NCI-H345 treated with DMSO at 0.1 percent for 48 hours (cell line): ENCODE results near the gene MARVELD1.

Experiments used
- DNase-seq: peaks from one replicate; lab custom pipeline; 2025; ENCODE audit not compliant: unreplicated experiment; lab: John Stamatoyannopoulos, UW

MARVELD1 gene

GRCh38 chr10:97752956-97753355 lies 39.4 kb downstream of the MARVELD1 start:
- no peak for DNase-seq

DNA sequence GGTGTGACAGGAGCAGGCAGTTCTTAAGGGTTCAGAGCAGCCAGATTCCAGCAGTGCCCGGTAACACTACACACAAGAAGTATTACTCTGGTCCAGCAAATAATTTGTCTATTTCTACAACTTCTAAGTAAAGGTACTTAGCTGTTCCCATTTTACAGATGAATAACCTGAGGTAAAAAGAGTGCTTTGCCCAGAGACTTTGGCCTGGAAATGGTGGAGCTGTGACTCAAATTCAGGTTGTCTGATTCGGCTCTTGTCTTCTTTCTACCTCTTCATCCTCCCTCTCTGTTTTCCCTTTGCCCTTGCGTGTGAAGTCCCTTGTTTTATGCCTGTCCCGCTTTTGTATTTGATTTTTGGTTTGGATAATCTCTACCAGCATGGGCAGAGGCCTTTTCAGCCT lies 41.2 kb downstream of the MARVELD1 start:
- DNase-seq, result no peak

DNA sequence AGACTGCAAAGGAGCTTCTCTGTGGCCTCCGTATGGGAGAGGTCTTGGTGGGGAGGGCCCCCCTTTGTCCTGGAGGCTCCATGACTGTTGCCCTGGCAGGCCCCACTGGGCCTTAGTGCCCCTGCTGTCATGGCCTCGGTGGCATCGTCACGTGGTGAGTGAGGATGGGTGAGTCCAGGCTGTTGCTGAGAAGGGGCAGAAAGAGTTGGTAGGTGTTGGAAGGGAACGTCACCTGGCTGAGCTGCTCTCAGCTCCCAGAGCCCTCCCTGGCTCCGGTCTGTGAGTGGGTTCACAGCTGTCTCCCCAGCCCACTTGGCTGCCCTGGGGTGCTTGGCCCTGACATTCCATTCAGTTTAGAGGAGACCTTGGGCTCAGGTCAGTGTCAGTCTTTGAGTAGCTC lies 42.2 kb downstream of the MARVELD1 start:
- no peak for DNase-seq

DNA sequence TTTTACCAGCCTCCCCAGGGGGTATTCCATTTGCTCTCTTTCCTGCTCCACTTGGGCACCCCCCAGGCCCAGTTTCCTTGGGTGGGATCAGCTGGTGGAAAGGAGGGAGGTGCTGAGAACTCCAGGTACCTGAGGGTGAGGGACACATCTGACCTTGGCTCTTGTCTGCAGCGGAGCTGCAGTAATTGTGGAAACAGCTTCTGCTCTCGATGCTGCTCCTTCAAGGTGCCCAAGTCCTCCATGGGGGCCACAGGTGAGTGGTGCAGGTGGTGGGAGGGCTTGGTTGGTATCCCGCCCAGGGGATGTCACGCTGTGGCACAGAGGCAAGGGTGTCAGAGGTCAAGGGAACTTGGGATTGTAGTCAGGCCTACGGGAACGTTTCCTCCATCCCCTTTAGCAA lies 43.9 kb downstream of the MARVELD1 start:
- DNase-seq, result no peak

DNA sequence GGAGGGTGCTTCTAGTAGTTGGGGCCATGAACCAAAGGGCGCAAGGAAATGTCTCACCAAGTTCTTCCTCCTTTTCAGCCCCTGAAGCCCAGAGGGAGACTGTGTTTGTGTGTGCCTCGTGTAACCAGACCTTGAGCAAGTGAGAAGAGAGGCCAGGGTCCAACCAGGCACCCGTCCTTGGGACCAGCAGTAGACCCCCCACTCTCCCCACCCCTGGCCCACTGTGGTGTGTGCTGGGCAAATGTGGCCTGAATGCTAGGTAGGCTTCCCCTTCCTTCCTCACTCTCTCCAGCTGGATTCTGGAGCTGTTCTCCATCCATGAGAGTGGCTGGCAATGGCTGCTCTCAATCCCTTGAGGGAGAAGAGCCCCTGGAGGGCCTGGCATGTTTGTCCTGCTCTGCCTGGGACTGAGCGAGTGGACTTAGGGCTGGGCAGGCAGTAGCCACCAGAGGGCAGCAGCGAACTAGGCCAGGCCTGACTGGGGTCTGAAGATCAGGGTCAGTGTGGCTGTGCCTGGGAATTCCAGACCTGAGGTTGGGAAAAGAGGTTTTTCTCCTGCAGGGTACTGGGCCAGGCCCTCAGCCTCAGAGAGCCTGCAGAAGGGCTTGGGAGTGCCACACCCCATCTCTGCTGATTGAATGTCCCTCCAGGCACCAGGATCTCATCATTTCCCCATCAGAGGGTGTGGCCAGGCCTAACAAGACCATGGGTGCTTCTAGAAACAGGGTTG lies 45.8 kb downstream of the MARVELD1 start:
- DNase-seq, result peak; percentile 24

- DNase-seq, result no peak
Observed at GRCh38 chr10:97759946-97760345, 46.4 kb downstream of the MARVELD1 start.

- DNase-seq, result no peak
Observed at GRCh38 chr10:97760461-97761257, 47.1 kb downstream of the MARVELD1 start.

GRCh38 chr10:97761331-97761865 lies 47.9 kb downstream of the MARVELD1 start:
- DNase-seq, result no peak

DNA sequence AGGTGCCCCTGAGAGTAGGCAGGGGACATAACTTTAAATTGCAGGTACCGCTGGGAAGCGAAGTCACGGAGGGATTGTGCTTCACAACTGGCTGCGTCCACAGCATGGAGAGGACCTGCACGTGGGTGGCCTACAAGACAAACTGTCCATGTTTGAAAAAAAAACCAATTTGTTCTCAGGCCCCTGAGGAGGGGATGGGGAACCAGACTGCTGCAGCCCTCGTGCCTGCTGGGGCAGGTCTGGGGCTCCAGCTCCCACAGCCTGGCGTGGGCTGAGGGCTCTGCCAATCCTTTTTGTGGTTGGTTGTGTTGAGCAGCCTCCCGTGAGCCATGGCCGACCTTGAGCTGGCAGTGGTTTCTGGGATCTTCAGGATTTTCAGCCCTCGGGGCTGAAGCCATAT lies 48.5 kb downstream of the MARVELD1 start:
- no peak for DNase-seq

GRCh38 chr10:97762816-97763215 lies 49.3 kb downstream of the MARVELD1 start:
- no peak for DNase-seq

GRCh38 chr10:97763411-97763810 lies 49.9 kb downstream of the MARVELD1 start:
- no peak for DNase-seq

GRCh38 chr10:97763947-97764346 lies 50.4 kb downstream of the MARVELD1 start:
- no peak for DNase-seq

GRCh38 chr10:97764519-97764931 lies 51.0 kb downstream of the MARVELD1 start:
- no peak for DNase-seq

- no peak for DNase-seq
Observed at GRCh38 chr10:97765201-97765600, 51.7 kb downstream of the MARVELD1 start.

GRCh38 chr10:97766106-97766810 lies 52.7 kb downstream of the MARVELD1 start:
- no peak for DNase-seq

- no peak for DNase-seq
Observed at GRCh38 chr10:97766996-97767924, 53.7 kb downstream of the MARVELD1 start.
